Stimulated activated CD4-positive, alpha-beta T cell treated with anti-CD3 and anti-CD28 coated beads, Interleukin-2, amount 100 ng/mL, for 24 hours (primary cell): Measurements from ENCODE around the gene ZNF581.

Source experiments
- DNase-seq, 2 donors: peaks; one replicate each; pipeline ENCODE4 v3.0.0-alpha.2; 2020

The ZNF581 gene

DNA sequence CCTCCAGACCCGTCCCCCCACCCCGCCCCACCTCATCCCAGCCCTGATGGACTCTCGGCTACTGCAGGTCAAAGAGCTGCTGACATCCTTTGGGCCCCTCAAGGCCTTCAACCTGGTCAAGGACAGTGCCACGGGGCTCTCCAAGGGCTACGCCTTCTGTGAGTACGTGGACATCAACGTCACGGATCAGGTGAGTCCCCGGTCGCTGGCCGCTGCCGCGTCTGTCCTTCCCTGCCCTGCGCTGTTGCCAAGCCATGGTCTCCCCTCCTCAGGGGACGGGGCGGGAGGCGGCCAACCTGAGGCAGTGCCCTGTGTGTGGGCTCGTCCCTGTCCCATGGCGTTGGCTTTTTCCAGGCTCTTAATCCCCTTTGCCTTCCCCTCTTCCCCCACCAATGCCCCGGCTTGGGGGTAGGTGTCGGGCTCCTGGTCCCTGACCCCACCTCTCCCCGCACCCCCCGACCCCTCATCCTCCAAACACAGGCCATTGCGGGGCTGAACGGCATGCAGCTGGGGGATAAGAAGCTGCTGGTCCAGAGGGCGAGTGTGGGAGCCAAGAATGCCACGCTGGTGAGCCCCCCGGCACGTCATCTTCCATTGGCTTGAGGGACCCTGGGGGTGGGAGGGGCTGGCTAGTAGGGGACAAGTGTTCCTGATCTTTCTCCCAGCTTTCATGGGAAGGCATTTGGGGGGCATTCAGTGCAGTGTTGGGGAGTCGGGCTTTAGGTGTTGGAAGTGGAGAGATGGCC lies 25.3 kb downstream of the ZNF581 start:
- no peak for DNase-seq

DNA sequence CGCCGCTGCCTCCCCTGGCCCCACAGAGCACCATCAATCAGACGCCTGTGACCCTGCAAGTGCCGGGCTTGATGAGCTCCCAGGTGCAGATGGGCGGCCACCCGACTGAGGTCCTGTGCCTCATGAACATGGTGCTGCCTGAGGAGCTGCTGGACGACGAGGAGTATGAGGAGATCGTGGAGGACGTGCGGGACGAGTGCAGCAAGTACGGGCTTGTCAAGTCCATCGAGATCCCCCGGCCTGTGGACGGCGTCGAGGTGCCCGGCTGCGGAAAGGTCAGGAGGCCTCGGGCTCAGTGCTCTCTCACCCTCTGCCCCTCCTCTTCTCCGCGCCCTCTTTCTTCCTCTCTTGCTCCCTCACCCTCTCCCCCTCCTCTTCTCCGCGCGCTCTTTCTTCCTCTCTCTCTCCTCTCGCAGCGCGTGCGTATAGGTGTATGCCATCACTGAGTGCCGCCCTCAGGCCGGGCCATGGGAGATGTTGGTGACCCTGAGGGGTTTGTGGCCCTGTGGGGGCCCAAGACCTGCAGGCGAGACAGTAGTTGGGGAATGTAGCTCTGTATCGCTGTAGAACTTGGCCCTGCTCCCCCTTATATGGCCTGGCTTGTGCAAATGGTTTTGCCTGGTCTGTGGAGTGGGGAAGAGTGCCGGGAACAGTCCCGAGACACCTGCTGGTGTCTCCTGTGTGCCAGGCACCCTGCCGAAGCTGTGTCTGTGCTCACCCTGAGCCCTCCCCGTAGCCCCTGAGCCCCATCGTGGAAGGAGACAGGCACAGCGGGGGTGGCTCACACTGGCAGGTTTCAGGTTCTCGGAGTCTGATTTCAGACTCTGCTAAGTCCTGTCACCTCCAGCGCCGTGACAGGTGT lies 26.2 kb downstream of the ZNF581 start:
- DNase-seq = no peak

DNA sequence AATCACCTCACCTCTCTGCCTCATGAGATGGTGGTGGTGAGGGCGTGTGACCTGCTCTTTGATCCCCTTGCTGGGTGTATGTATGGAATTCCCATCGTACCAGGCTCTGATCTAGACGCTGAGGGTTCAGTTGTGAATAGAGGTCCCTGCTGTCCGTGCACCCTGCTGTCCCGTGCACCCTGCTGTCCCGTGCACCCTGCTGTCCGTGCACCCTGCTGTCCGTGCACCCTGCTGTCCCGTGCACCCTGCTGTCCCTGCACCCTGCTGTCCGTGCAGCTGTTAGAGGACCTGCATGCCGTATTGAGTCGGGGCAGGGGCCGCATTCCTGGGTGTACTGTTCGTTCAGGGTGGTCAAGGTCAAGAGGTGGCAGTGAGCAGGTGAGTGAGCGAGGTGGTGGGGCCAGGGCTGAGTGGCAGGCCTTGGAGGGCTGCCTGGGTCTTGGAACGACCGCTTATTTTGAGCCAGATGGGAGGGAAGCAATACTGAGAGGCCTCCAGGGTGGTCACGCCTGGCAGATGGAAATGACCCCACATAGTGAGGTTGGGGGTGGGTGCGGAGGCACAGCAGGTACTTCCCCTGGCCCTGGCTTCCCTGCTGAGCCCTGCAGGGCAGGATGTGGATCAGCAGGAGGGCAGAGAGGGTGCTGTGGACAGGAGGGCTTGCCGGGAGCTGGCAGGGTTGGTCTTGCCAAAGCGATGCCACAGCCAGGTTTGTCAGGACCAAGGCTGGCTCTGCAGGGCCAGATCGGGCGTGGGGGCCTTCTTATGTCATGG lies 27.0 kb downstream of the ZNF581 start:
- peak in 1 of 2 donors; percentile 37 for DNase-seq

DNA sequence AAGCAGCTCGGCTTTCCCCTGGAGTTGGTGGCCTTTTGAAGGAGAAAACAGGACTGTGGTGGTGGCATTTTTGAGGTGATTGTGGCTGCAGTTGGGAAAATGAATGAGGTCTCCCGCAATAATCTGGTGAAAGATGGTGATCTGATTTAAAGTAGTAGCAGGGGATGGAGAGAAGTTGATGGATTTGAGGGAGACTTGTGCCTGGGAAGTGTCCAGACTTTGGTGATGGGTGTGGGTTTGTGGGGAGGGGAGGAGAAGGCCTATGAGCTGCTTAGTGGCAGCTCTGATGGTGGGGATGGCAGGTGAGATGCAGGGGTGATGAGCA lies 27.6 kb downstream of the ZNF581 start:
- no peak for DNase-seq

DNA sequence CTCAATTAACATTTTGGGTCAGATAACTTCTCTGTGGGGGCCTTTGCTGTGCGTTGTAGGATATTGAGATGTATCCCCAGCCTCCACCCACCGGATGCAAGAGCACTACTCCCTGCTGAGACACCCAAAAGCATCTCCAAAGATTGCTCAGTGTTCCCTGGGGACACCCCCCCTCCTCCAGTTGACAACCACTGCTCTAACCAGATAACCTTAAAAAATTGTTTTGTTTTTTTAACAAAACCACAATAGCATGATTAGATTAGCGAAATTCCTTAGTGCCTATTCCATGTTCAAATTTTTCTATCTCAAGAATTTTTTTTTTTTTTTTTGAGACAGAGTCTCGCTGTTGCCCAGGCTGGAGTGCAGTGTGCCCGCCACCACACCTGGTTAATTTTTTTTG lies 29.0 kb downstream of the ZNF581 start:
- DNase-seq = no peak

DNA sequence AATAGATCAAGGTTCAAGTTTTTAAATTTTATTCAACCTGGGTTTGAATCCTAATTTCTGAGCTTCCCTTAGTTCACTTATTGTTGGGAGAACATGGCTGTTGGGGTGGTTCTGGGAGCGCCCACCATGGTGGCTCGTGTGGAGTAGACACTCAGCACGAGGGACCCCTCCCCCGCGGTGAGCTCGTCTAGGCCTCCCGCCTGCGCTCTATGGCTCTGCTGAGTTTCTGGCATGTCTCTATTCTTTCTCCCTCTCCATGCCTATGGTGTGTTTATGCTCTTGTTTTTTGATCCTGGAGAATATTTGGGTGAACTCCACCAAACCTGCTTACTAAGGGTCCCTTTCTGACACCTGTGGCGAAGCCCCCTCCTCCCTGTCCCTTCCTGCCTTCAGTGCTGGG lies 30.0 kb downstream of the ZNF581 start:
- no peak for DNase-seq

DNA sequence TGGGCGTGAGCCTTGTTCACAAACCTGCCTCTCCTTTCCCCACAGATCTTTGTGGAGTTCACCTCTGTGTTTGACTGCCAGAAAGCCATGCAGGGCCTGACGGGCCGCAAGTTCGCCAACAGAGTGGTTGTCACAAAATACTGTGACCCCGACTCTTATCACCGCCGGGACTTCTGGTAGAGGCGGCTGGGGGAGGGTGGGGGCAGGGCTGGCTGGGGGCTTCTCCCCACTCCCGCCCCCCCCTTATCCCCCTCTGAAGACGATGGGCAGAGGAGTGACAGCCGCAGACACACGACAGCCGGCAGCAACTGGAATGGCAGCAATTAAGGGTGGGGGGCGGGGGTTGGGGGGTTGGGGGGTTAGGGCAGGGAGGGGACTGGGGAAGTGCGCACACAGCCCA lies 30.4 kb downstream of the ZNF581 start:
- no peak for DNase-seq

DNA sequence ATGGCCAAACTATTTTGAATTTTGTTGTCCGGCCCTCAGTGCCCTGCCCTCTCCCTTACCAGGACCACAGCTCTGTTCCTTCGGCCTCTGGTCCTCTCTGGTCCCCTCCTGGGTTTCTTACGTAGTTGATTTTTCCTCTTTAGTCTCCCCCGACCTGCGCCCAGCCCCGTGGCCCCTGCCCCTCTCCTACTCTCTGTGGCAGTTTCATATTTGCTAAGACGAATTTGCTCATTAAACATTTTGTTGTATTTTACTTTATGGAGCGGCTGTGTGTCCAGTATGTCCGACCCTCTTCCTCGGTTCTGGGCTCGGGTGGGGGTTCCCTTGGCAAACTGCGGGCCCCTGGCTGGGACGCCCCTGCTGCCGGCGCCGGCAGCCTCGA lies 31.0 kb downstream of the ZNF581 start:
- no peak for DNase-seq

DNA sequence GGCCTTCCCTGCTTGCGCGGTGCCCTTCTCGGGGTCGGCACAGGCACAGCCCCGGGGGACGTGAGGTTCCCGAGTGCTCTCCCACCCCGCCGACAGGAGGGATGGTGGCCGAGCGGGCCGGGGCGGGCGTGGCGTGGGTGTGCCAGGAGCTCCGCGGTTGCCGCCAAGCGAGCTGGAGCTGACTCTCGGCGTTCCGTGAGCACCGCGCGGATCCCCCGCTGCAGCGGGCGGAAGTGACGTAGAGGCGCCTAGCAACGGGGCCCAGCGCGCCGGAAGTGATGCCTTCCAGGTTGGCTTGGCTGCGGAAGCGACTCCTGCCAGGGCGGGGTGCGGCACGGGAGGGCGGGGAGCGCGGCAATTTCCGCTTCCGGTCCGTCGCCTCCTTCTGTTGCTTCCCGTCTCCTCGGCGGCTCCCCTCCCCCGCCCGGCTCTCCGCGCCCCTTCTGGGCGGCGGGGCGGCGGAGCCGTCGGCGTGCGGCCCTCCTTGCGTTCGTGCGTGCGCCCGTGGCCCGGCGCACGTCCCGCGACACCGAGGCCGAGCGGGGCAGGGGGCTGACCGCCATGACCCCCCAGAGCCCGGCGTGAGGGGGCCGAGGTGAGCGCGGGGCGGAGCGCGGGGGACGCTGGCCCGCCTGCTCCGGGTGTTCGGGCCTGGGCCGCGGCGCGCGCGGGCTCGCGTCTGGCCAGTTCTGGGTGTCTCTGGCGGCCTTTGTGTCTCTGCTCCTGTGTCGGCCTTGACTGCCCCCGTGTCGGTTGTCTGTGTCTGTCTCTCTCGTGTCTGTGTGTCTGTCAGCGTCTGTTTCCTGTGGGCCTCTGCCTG lies 31.6 kb downstream of the ZNF581 start, which contains the start of gene EPN1:
Gene EPN1, plus strand, starts transcription at position 386 of the 820 bp plus-strand sequence. CDS start 3,402 bp downstream, outside the sequence.
- DNase-seq = peak; percentile 97 to 98

DNA sequence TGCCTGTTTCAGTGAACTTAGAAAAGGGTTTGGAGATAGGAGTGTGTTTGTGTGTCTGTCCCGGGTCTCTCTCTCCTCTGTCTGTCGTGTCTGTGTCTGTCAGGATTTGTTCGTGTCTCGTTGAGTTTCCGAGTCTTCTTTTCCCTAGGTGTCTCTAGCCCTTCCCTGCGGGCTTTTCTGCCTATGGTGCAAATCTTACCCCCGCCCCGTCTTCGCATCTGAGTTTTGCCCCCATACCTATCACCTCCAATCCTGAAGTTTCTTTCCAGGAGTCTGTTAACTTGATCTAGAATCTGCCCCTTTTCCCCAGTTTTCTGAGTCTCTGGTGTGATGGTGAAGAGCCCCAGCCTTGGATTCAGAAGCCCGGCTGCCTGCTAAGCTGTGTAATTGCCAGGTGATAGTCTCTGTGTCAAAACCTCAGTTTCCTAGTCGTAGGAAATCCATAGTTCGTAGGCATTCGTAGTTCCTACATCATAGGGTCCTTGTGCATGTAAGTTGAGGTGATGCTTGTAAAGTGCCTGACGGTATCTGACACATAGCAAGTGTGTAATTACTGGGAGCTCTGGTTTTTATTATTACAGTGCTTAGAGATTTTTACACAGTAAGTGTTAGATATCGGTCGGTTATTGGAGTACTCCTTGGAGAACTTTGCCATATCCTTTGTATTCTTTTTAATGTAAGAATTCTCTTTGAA lies 32.4 kb downstream of the ZNF581 start:
- DNase-seq = no peak

DNA sequence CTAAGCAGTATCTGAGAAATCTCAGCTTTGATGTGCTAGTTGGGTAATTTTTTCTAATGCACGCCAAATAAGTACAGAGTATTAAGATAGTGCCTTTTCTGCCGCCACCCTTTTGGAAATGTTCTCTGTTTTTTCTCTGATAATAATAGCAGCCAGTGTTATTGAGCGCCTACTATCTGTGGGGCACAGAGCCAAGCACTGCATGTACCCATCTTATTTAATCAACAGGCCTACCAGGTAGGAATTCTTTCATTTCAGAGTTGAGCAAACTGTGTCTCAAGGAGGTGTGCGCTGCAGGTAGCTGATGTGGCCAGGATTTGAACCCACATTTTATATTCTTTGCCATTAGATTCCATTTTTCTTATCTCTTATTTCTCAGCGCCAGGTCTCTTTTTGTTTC lies 32.9 kb downstream of the ZNF581 start:
- DNase-seq = no peak

DNA sequence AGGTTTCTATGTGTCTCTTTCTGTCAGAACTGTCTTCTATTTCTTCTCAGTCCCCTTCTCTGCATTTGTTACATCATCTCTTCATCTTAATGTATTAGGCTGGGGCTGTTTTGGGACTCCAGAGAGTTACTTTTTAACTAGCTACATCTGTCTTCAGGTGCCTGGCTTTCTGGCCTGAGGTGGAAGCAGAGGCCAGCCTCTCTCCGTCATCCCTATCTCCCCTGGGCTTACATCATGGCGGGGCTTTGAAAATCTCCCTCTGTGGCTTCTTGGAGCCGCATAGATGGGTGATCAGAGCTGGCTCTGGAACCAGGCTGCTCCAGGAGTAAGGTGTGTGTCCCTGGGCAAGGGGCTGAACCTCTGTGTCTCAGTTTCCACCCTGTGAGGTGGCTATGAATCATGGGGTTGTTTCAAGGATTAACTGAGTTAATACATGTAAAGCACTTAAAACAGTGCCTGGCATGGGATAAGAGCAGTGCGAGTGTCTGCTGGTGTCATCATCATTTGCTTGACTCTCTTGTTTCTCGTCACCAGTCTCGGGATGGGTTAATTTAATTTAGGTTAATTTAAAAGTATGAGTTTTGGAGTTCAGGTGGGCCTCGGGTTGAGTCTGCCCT lies 33.5 kb downstream of the ZNF581 start:
- no peak for DNase-seq

DNA sequence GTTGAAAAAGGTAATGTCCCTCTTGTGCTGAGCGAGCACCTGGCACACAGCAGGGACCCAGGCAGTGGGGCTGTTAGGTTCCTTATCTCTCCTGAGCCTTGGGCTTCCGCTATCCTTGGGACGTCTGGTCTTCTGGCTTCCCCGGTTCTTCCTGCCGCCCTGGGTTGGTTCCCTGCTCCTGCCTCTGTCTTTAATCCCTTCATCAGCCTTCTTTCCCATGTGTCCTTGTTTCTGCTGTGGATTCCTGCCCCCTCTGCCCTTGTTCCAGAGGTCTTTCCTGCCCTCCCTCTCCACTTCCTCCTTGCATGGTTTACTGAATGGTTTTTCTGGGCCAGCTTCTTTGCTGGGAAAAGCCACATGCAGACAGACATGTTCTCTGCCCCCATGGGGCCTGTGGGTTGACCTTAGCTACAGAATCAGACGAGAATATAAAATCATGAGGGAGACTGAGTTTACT lies 34.2 kb downstream of the ZNF581 start:
- no peak for DNase-seq

DNA sequence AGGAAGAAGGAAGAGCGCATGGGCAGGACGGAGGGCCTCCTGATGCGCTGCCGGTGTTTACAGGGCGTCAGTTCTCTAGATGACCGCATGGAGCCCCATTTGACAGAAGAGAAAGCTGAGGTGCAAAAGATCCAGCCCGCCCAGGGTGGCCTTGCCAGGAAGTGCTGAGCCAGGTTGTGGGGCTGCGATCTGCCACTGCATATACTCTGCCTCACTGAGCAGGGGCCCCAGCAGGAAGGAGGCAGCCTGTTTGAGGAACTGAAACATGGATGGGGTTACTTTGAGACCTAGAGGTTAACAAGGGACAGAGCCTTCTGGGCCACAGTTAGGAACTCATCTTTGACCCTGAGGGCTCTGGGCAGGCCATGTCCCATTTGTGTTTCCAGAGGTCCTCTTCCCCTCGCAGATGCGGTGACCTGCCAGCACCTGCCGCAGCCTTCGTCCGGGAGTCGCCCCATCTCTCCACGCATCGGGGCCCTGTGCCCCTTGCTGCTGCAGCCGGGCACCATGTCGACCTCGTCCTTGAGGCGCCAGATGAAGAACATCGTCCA lies 34.7 kb downstream of the ZNF581 start:
- no peak for DNase-seq

DNA sequence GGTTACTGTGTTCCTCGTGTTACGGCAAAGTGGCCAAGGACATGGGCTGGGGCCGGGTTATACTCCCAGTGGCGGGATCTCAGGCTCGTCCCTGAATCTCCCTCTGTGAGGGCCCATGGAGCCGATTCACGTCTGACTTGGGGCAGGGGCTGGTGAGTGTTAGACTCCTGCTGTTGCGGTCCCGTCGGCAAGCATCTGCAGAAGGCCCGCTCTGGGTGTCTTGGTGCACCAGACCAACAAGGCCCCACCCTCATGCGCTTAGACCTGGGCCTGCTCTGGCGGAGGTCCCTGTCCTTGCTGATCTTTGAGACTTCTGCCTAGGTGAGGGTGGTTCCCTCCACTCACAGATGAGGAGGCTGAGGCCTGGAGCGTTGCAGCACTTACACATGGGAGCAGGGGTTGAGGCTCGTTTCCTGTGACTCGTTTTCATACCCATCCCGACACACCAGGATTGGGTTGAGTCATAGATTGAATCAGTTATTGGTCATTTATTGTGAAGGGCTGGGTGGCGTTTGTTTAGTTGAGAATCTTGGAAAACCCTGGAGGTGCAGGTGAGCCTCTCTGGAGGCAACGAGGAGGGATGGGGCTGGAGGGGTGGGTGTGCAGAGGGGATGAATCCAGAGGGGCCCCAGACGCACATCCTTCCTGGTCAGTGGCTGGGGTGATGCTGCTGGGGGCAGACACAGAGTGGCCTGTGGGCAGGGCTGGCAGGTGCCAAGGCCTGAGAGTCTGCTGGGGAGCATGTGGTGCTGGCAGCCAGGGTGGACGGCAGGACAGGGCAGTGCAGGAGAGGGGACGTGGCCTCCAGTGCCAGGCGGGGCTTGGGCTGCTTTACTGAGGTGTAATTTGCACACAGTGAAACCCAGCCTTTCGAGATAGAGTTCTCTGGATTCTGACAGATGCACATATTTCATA lies 36.2 kb downstream of the ZNF581 start:
- no peak for DNase-seq

DNA sequence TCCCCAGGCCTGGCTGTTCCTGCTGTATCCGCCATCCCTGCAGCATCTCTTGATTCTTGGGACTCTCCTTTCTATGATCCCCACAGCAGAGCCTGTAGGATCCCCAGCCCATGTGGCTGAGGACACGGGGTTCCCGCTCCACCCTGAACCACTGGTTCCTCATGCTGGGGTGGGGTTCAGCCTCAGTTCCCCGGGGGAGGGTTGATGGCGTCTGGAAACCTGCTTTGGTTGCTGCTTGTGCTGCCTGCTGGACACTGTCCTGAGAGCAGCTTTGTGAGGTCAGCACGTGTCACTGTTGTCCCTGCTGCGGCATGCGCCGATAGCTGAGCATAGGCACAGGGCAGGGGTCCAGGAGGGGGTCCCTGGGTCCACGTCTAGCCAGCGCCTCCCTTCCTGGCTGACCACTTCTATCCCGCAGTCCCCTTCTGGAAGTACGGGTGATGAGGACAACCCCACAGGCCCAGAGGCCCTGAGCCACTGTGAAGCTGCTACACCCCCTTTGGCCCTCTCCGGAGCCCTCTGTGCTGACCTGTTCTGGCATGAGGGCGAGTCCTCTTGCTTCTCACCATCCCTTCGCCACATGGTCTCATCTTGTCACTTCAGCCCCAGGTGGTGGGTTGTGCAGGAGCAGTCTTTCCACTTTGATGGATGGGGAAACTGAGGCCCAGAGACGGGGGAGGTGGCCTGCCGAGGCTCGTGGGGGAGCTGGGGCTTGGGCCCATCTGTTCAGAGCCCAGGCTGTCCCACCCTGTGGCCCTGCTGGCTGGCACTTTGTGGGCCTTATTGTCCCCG lies 37.1 kb downstream of the ZNF581 start:
- no peak for DNase-seq

DNA sequence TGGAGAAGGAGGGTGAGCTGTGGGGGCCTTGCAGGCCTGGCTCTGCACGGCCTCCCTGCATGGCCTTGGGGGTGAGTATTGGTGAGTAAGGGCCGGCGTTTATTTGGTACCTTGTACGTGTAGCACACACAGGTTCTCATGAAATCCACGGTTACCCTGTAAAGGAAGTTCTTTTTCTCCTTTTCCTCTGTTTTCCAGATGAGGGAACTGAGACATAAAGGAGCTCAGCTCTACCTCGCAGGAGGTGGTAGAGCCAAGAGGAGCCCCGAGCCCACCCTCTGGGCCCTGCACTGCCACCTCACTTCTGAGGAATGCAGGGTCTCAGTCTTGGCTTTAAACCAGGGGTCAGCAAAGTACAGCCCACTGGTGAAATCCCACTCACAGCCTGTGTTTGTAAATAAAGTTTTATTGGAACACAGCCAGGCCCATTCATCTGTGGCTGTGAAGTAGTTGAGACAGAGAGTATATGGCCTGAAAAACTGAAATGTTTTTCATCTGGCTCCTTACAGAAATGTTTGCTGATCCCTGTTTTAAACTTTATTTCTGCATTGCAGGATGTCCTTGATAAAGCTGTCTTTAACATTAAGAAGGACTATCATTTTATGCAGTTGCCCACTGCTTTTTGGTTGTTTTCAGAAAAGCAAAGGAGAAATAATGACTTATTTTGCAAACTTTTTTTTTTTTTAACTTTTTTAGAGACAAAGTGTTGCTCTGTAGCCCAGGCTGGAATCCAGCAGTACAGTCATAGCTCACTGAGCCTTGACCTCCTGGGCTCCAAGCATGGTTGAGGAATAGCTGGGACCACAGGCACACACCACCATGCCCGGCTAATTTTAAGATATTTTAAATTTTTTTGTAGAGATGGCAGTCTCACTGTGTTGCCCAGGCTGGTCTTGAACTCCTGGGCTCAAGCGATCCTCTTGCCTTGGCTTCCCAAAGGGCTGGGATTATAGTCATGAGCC lies 38.0 kb downstream of the ZNF581 start:
- DNase-seq = no peak
